Uterus (tissue), 4 donors: Measurements from ENCODE around the gene STAMBPL1. TPM values are rescaled to one million over a fixed set of nuclear protein-coding genes. Genes with fewer than 3 reads are reported as not detected.

Source experiments
- DNase-seq, 2 donors: peaks; one replicate each; pipeline ENCODE4 v3.0.0-alpha.2; 2019 to 2020
- H3K27ac ChIP-seq, 2 donors: fragments of 200-600 bp; sonication (generic); 1 replicate in 1 of 2; 2 replicates in 1 of 2; pipeline ENCODE4 v1.5.1; 2016 to 2018
- H3K27me3 ChIP-seq, 2 donors: fragments of 200-600 bp; sonication (generic); one replicate each; pipeline ENCODE4 v1.5.1; 2018 to 2019; ENCODE audit warnings: control low read depth in 1 of 2
- H3K36me3 ChIP-seq, 2 donors: fragments of 200-600 bp; sonication (generic); one replicate each; pipeline ENCODE4 v1.5.1; 2019; ENCODE audit warnings: control low read depth in 1 of 2
- H3K4me1 ChIP-seq, 2 donors: fragments of 200-600 bp; sonication (generic); one replicate each; pipeline ENCODE4 v1.5.1; 2018 to 2019; ENCODE audit warnings: control low read depth in 1 of 2
- H3K4me3 ChIP-seq, 2 donors: fragments of 200-600 bp; sonication (generic); 1 replicate in 1 of 2; 2 replicates in 1 of 2; pipeline ENCODE4 v1.5.1; 2018 to 2019; ENCODE audit warnings: mild to moderate bottlenecking in 1 of 2
- H3K9me3 ChIP-seq, 2 donors: fragments of 200-600 bp; sonication (generic); one replicate each; pipeline ENCODE4 v1.5.1; 2019; ENCODE audit warnings: control low read depth in 1 of 2
- CTCF ChIP-seq, 4 experiments: fragments of 200-600 bp in 2 of 4; fragments of 450-650 bp in 2 of 4; sonication (generic) in 2 of 4; IDR thresholded peaks; one replicate each; pipeline ENCODE4 v1.5.1; 2016 to 2019; ENCODE audit warnings: antibody characterized with exemption in 4 of 4, mild to moderate bottlenecking in 2 of 4, moderate library complexity in 1 of 4
- POLR2A ChIP-seq, 2 donors: fragments of 450-650 bp; IDR thresholded peaks; one replicate each; pipeline ENCODE4 v1.6.1; 2016; ENCODE audit warnings: antibody characterized with exemption in 2 of 2, mild to moderate bottlenecking in 1 of 2, moderate library complexity in 1 of 2
- intact Hi-C: fragments of 100-400 bp; cut with DNase I; formaldehyde crosslinking; loops from one replicate; pipeline ENCODE4 v1.15.1; 2023; ENCODE audit warnings: low total_unique reads
- total RNA-seq, 4 donors: library from RNA; depleted of rRNA in 3 of 4; stranded (reverse); fragments of >200 nt in 3 of 4; gene quantifications; one replicate each; pipeline versions ENCODE4 v1.1.0 to v1.2.4, GENCODE V29; 2014 to 2023
- donor health status: DM: yes; HTN: yes; CAD: no.

Gene STAMBPL1
- total RNA-seq, 4 donors from 2014 or later: 3.8 to 23.6 (median 6.5) TPM

GRCh38 chr10:88932539-88933256, 52.7 kb downstream of the STAMBPL1 start:
- intact Hi-C loops: loop anchor here (5.0 kb wide), 1 partner anchor 95 kb away; no protein-coding TSS in a partner anchor
- TF ChIP-seq POLR2A (IDR thresholded peaks at IDR 0.05): peak in 1 of 2 donors; percentile 25
- peak; percentile 92 to 96 (median 94) for TF ChIP-seq CTCF (IDR thresholded peaks at IDR 0.05)
- Histone ChIP-seq H3K27ac (peak overlapping the region; percentile 66 to 83), H3K4me1 (peaks cover 3 to 5% of the 10 kb centered on the region in 2 donors), H3K36me3 (no peaks in the 10 kb centered on the region), H3K4me3 (no peak overlapping the region), H3K9me3 (no peaks in the 10 kb centered on the region), H3K27me3 (no peaks in the 10 kb centered on the region)
- DNase-seq: peak; percentile 51 to 80

DNA sequence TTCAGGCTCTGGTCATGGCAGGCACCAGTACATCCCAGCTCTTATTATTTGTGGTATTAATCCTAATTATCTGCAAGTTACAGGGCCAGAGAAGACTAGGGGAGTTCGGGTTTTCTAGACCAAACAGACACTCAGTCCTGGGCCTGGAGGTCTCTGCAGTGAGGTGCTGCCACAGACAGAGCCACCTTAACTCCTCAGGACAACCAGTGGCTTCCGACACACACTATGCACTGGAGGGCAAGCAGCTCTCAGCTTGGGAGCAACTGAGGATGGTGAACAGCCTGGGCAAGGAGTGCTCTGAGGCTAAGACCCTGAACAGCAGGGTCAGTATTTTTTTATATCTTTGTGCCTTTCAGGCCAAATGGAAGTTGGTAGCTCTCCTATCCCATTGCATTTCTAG, 53.5 kb downstream of the STAMBPL1 start:
- no peaks in the 10 kb centered on the region for H3K9me3 ChIP-seq
- peak overlapping the region; percentile 66 to 83 for H3K27ac ChIP-seq
- no peak for TF ChIP-seq POLR2A (IDR thresholded peaks at IDR 0.05)
- no peak for TF ChIP-seq CTCF (IDR thresholded peaks at IDR 0.05)

DNA sequence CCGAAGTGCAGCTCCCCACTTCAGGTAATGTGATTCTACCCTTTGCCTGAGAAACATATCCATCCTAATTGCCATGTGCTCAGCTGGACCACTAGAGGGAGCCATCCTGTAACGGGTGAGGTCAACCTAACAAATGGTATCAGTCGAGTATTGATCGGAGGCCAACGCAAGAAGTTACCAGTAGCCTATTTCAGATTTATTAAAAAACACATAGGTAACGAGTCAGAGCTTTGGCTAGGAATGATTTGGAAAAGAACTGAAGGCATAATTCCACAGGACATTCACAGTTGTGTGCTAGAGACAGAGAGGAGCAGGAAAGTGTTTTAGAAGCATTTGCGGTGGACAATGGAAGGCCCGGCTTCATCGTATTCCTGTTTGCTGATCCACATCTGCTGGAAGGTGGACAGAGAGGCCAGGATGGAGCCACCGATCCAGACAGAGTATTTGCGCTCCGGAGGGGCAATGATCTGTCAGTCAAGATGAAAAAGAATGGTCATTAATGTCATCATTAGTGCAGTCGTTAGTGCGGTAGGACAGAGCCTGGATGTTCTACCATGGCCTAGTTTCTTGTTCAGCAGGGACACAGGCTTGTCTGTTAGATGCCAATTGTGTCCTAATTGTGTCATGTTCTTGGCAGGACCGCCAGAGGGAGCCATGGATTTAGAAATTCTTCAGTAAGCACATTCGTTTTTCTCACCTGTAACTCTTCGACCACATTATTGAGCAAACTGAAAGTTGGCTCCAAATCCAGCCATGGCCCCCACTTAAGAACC, 55.0 kb downstream of the STAMBPL1 start:
- no peak overlapping the region for H3K4me3 ChIP-seq
- peaks cover 3 to 5% of the 10 kb centered on the region in 2 donors for H3K4me1 ChIP-seq
- no peak for TF ChIP-seq POLR2A (IDR thresholded peaks at IDR 0.05)
- peak; percentile 72 to 88 (median 82) for TF ChIP-seq CTCF (IDR thresholded peaks at IDR 0.05)
- no peaks in the 10 kb centered on the region for H3K27me3 ChIP-seq
- H3K36me3 ChIP-seq: no peaks in the 10 kb centered on the region
- intact Hi-C loops: loop anchor here (5.0 kb wide), 2 partner anchors 52 to 98 kb away; no protein-coding TSS in a partner anchor
- no peaks in the 10 kb centered on the region for H3K9me3 ChIP-seq
- peak; percentile 78 to 89 for DNase-seq
- H3K27ac ChIP-seq: peak overlapping the region; percentile 73 to 82

More for the DNA sequence above, 53.5 kb downstream of the STAMBPL1 start:
- no peaks in the 10 kb centered on the region for H3K27me3 ChIP-seq
- DNase-seq: no peak
- intact Hi-C loops: loop anchor here (5.0 kb wide), 1 partner anchor 96 kb away; no protein-coding TSS in a partner anchor
- H3K4me3 ChIP-seq: no peak overlapping the region
- H3K36me3 ChIP-seq: no peaks in the 10 kb centered on the region
- H3K4me1 ChIP-seq: peaks cover 3 to 5% of the 10 kb centered on the region in 2 donors

- H3K36me3 ChIP-seq: no peaks in the 10 kb centered on the region
- no peaks in the 10 kb centered on the region for H3K27me3 ChIP-seq
- no peak overlapping the region for H3K4me3 ChIP-seq
- DNase-seq: no peak
- peak overlapping the region; percentile 73 to 82 for H3K27ac ChIP-seq
- TF ChIP-seq CTCF (IDR thresholded peaks at IDR 0.05) (no peak), POLR2A (IDR thresholded peaks at IDR 0.05) (no peak)
- intact Hi-C loops: loop anchor here (5.0 kb wide), 1 partner anchor 51 kb away; no protein-coding TSS in a partner anchor
- peaks cover 0 to 5% of the 10 kb centered on the region in 2 donors for H3K4me1 ChIP-seq
- no peaks in the 10 kb centered on the region for H3K9me3 ChIP-seq
These were observed 56.6 kb downstream of the STAMBPL1 start for GRCh38 chr10:88936656-88937055.
